ENCODE measurements around the gene INHBC. TPM values are rescaled to one million over a fixed set of nuclear protein-coding genes. Genes with fewer than 3 reads are reported as not detected.

INHBC gene
- total RNA-seq, 1 donor from 2014 or later = not detected

DNA sequence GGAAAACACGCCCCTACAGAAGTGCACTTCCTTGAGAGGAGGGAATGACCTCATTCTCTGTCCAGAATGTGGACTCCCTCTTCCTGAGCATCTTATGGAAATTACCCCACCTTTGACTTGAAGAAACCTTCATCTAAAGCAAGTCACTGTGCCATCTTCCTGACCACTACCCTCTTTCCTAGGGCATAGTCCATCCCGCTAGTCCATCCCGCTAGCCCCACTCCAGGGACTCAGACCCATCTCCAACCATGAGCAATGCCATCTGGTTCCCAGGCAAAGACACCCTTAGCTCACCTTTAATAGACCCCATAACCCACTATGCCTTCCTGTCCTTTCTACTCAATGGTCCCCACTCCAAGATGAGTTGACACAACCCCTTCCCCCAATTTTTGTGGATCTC, 15.5 kb downstream of the INHBC start:
- DNase-seq (ENCODE audit: missing footprints) = no peak
- ATAC-seq = no peak
- intact Hi-C loops (cut with DNase I) = loop anchor here (5.0 to 10.0 kb wide), 2 partner anchors 175 to 238 kb away; no protein-coding TSS in a partner anchor

DNA sequence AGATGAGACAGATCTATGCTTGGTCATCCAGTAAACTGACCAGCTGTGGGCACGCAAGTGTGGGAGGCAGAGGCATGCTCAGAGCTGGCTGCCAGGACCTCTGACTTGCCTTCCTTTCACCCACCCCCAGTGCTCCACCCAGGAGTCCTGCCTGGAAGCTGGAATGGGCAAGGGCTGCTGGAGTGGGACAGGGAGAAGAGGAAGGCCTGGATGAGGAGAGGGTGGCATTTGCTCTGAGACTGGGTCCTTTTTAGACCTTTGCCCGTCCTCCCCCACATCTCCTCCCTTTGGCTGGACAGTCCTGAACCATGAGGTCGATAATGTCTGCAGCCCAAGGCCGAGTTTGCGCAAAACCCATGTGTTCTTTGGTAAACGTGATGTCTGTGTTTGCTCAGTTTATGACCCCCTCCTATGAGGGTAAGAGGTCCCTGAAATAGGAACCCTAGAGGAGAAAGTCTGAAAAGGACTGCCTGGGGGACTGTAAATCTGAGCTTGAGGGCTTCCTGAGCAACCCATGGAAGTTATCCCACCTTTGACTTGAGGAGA, 16.7 kb downstream of the INHBC start:
- intact Hi-C loops (cut with DNase I) = loop anchor here (5.0 to 10.0 kb wide), 2 partner anchors 173 to 239 kb away; no protein-coding TSS in a partner anchor
- no peak for DNase-seq (ENCODE audit: missing footprints)
- ATAC-seq = no peak

DNA sequence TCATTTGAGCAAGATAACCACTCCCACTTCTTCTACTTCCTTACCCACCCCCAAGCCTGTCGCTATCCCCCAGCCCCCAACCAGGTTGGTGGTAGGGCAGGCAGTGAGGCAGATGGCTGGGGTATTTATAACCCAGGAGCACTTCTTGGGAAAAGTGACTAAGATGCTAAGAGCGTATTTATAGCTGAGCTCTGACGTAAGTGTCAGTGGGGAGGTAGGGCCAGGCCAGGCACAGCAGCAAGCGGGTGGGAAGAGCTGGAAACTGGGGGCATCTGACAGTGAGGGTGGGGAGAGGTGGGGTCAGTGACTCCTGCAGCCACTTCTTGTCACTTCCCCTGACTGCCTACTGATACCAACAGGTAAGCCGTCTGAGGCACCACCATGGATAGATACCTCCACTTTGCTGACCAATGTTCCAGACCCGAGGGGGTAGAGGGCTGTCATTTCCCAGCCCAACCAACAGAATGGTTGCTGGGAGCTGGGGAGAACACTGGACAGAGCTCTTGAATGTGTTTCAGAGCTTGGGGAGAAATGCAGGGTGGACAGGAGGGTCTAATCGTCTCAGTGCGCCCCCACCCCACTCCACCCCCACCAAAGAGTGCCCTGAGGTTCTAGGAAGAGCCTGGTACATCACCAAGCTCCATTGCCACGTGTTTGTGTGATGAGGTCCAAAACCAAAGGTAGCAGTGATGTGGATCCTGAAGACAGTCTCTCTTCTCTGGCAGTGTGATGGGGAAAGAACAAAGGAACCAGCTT, 17.8 kb downstream of the INHBC start:
- intact Hi-C loops (cut with DNase I) = loop anchor here (2.0 to 10.0 kb wide), 3 partner anchors 172 to 240 kb away; no protein-coding TSS in a partner anchor
- peak; percentile 90 for ATAC-seq
- DNase-seq (ENCODE audit: missing footprints) = no peak

DNA sequence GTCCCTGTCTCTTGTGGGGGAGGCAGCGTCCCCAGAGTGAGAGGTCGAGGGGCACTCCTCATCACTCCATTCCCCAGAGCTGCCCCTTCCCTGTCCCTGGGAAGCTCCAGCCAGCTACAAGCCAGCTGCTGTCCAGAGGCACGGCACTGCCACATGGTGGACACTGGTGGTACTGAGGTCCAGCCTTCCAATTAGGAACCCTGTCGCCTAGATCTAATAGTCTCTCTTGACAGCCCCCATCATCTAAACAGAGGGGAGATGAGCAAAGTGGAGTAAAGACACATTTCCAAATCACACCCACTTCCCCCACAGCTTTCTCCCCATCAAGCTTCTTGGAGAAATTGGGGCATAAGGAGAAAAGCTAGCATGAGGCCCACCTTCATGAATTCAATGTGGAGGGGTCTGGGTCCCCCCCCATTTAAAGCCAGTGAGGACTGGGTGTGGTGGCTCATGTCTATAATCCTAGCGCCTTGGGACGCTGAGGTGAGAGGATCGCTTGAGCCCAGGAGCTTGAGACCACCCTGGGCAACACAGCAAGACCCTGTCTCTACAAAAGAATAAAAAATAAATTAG, 18.4 kb downstream of the INHBC start:
- ATAC-seq (peak; percentile 83), DNase-seq (ENCODE audit: missing footprints) (peak; percentile 88)
- intact Hi-C loops (cut with DNase I) = loop anchor here (1.0 to 10.0 kb wide), 4 partner anchors 146 to 241 kb away; no protein-coding TSS in a partner anchor

DNA sequence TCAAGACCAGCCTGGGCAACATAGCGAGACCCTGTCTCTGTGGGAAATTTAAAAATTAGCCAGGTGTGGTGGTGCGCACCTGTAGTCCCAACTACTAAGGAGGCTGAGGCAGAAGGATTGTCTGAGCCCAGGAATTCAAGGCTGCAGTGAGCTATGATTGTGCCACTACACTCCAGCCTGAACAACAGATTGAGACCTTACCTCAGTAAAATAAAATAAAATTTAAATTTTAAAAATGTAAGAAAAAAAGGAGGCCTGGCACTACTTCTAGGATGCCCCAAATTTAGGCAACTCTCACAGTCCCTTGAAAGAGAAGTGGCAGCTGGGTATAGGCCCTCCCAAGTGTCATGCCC, 19.6 kb downstream of the INHBC start:
- intact Hi-C loops (cut with DNase I) = loop anchor here (5.0 to 10.0 kb wide), 2 partner anchors 171 to 242 kb away; no protein-coding TSS in a partner anchor
- DNase-seq (ENCODE audit: missing footprints) = no peak
- no peak for ATAC-seq

DNA sequence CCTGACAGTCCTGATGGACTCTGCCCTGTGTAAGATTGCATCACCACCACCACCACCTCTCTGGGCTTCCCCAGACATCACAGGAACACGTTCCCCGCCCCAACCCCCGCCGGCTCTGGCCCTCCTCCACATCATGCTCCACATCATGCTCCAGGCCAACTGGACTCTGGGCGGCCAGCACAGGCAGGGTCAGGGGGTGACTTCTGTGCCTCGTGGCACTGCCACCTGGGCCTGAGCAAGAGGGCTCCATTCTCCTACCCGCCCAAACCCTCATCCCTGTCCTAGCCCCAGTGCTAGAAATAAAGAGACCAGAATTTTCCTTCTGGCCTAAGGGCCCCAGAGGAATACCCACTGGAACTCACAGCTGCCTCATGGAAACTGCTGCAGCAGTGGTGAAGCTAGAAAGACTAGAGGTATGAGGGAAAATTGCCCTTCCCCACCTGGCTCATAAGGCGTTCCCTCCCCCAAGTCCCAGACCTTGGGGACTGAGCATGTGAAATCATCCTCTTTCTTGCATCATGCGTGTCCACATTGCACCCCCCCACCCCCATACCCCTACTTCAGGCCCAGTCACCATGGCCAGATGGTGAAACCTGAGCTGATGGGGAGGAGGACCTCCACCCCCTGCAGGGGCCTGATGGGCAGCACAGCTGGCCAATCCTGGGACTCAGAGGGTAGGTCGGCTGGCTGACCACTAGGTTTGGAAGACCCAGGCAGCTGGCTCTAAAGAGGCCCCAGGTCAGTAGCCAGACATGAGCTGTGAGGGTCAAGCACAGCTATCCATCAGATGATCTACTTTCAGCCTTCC, 20.2 kb downstream of the INHBC start, which contains the start of gene INHBE:
Gene INHBE (plus strand): TSS at position 742 of the 808 bp plus-strand sequence. CDS start 230 bp downstream, outside the sequence.
- intact Hi-C loops (cut with DNase I) = loop anchor here (5.0 to 10.0 kb wide), 2 partner anchors 170 to 242 kb away; no protein-coding TSS in a partner anchor
- no peak for DNase-seq (ENCODE audit: missing footprints)
- no peak for ATAC-seq

DNA sequence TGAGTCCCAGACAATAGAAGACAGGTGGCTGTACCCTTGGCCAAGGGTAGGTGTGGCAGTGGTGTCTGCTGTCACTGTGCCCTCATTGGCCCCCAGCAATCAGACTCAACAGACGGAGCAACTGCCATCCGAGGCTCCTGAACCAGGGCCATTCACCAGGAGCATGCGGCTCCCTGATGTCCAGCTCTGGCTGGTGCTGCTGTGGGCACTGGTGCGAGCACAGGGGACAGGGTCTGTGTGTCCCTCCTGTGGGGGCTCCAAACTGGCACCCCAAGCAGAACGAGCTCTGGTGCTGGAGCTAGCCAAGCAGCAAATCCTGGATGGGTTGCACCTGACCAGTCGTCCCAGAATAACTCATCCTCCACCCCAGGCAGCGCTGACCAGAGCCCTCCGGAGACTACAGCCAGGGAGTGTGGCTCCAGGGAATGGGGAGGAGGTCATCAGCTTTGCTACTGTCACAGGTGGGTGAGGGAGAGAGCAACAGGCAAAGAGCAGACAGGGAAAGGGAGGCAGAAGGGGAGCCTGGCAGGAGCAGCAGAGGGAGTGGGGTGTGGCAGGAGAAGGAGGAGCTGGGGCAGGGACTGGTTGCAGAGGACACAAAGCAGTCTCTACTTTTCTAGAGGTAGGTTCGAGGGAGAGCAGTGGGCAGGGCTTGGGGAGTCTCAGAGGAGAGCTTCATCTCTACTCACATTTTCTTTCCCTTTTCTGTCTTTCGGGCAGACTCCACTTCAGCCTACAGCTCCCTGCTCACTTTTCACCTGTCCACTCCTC, 21.0 kb downstream of the INHBC start:
- ATAC-seq (no peak), DNase-seq (ENCODE audit: missing footprints) (no peak)
- intact Hi-C loops (cut with DNase I) = loop anchor here (10.0 kb wide), 1 partner anchor 169 kb away; no protein-coding TSS in a partner anchor

DNA sequence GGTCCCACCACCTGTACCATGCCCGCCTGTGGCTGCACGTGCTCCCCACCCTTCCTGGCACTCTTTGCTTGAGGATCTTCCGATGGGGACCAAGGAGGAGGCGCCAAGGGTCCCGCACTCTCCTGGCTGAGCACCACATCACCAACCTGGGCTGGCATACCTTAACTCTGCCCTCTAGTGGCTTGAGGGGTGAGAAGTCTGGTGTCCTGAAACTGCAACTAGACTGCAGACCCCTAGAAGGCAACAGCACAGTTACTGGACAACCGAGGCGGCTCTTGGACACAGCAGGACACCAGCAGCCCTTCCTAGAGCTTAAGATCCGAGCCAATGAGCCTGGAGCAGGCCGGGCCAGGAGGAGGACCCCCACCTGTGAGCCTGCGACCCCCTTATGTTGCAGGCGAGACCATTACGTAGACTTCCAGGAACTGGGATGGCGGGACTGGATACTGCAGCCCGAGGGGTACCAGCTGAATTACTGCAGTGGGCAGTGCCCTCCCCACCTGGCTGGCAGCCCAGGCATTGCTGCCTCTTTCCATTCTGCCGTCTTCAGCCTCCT, 21.6 kb downstream of the INHBC start:
- DNase-seq (ENCODE audit: missing footprints) (no peak), ATAC-seq (no peak)
- intact Hi-C loops (cut with DNase I) = loop anchor here (10.0 kb wide), 1 partner anchor 169 kb away; no protein-coding TSS in a partner anchor

DNA sequence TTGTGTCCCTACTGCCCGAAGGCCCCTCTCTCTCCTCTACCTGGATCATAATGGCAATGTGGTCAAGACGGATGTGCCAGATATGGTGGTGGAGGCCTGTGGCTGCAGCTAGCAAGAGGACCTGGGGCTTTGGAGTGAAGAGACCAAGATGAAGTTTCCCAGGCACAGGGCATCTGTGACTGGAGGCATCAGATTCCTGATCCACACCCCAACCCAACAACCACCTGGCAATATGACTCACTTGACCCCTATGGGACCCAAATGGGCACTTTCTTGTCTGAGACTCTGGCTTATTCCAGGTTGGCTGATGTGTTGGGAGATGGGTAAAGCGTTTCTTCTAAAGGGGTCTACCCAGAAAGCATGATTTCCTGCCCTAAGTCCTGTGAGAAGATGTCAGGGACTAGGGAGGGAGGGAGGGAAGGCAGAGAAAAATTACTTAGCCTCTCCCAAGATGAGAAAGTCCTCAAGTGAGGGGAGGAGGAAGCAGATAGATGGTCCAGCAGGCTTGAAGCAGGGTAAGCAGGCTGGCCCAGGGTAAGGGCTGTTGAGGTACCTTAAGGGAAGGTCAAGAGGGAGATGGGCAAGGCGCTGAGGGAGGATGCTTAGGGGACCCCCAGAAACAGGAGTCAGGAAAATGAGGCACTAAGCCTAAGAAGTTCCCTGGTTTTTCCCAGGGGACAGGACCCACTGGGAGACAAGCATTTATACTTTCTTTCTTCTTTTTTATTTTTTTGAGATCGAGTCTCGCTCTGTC, 22.3 kb downstream of the INHBC start:
- DNase-seq (ENCODE audit: missing footprints) (no peak), ATAC-seq (no peak)
- intact Hi-C loops (cut with DNase I) = loop anchor here (10.0 kb wide), 1 partner anchor 168 kb away; no protein-coding TSS in a partner anchor

DNA sequence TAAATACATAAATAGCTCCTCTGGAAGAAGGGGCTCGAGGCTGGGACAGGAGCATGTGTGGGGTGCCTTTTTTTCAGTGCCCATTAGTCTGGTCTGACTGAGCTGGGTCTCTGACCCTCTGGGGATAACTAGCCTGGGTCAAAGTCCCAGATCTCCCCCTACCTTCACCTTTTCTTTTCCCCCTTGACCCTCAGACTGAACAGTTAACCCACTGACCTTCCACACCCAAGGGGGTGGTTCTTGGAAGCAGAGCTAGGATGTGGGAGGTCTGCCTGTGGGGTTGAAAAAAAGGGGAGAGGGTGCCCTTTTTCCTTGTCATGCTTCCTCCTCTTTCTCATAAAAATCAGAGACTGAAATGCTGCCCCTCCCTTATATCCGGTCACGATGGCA, 24.1 kb downstream of the INHBC start:
- no peak for DNase-seq (ENCODE audit: missing footprints)
- intact Hi-C loops (cut with DNase I) = loop anchor here (10.0 kb wide), 1 partner anchor 166 kb away; no protein-coding TSS in a partner anchor
- no peak for ATAC-seq

DNA sequence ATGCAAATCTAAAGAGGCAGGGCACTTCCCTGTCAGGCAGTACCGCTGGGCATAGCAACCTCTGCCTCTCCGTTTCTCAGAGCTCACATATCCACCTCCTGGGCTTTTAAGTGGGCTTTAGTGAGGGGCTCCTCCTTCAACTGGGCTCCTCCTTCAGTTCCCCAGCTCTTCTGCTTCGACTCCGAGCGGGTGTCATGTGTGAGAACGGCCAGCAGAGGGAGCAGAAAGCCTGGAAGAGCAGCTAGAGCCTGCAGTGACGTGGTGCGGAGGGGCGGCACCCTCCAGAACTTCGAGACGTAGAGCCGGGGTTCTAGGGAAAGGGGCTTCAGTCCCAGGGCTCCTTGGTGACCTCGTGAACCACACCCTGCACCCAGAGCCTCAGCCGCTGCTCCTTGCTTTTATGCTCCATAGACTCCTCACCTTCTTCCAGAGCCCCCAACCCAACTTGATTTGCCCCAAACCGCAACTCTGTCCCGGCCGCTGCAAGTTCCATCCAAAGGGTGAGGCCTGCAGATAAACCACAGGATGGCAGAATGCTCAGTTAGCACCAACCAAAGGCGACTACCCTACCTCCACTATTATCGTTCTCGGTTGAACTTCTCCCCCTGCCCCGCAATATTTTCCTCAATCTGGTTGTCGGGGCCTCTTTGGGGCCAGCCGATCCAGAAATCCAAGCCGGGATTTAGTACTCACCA, 24.6 kb downstream of the INHBC start:
- ATAC-seq (peak; percentile 85), DNase-seq (ENCODE audit: missing footprints) (peak; percentile 95)
- intact Hi-C loops (cut with DNase I) = loop anchor here (10.0 kb wide), 1 partner anchor 166 kb away; no protein-coding TSS in a partner anchor

DNA sequence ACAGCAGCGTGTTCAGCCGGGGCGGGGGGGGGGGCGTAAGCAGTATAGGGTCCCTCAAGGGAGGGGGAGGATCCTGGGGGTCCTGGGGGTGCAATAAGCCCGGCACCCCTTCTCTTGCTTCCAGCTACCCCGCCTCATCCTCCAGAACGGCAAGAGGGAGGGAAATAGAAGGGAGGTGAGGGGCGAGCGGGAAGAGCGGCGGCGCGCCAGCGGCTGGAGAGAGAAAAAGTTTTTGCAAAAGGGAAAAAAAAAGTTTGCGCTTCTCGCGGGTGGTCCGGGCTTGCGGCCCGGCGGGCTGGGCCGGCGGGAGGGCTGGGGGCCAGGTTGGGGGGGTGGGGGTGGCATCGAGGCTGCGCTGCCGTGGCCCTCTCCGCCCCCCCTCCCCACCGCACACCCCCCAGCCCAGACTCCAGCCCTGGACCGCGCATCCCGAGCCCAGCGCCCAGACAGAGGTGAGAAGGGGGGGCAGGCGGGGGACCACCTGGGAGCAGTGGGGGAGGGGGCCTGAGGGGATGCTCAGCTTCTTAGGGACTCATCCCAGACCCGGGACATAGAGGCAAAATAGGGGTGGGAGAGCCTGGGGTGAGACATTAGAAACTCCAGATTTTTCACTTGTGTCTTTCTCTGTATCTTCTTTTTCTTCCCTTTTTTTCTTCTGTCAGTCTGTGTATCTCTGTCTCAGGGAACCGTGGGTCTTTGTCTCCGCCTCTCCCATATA, 25.3 kb downstream of the INHBC start, which contains the start of gene GLI1:
Gene GLI1 (plus strand): TSS at position 36 of the 718 bp plus-strand sequence. CDS start 3,907 bp downstream, outside the sequence.
- ATAC-seq = peak; percentile 44
- DNase-seq (ENCODE audit: missing footprints) = no peak
- intact Hi-C loops (cut with DNase I) = loop anchor here (10.0 kb wide), 1 partner anchor 165 kb away; no protein-coding TSS in a partner anchor

DNA sequence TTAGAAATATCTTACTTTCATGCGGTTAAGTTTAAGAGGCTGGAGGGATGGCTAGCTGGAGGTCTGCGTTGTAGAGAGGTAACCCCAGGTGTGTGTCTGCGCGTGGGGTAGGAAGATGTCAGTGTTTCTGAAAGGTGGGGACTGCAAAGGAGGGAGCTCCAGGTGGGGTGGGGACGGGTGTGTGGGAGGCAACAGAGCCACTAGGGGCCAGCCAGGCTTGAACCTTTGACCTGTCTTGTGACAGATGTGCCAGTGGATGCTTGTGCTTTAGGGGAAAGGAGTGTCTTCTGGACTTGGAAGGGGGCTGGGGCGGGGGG, 25.8 kb downstream of the INHBC start:
- DNase-seq (ENCODE audit: missing footprints) (no peak), ATAC-seq (no peak)
- intact Hi-C loops (cut with DNase I) = no loop called here

DNA sequence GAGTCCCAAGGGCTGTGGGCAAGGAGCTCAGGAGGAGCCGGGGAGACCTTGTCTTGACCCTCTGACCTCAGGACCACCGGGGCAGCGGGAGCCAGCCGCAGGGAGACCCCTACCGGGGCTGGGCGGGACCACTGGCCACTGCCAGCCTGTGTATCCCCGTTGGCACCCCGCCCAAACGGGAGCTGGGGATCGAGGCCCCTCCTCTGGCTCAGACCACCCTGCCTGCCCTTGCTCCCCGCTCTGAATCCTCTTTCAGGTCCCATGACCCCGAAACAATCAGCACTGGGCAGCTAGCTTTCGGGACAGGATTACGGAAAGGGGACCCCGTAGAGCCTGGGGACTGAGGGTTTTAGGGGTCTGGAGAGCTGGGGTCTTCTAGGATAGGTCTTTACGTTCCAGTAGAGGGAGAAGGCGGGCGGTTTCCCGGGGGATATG, 26.3 kb downstream of the INHBC start:
- no peak for DNase-seq (ENCODE audit: missing footprints)
- no peak for ATAC-seq
- intact Hi-C loops (cut with DNase I) = no loop called here

DNA sequence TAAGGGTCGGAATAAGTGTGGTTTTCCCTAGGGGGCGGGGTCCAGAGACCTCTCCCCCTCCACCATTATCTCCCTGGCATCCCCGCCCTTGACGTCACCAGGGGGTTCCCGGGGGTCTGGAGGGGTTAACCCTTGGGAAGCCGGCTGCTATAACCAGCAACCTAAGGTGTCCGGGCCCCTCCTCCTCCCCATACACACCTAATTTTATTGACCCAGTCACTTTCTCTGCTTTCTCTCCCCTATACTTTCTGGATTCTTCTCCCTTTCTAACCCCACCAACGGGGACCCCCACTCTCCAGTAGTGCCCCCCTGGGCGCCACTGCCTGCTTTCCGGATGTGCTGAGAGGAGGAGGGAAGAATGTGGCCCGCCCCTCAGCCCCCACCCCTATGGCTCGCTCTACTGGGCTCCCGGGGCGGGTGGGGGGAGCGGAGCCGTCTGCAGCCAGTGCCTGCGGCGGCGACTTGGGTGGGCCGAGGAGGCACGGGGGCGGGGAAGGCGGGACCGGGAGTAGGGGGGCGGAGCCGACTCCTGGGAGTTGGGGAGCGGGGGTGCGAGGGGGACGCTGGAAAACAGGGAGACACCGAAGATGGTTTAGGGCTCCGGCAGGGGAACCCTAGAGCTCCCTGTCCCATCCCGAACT, 26.8 kb downstream of the INHBC start:
- intact Hi-C loops (cut with DNase I) = no loop called here
- DNase-seq (ENCODE audit: missing footprints) = peak; percentile 81
- peak; percentile 40 for ATAC-seq
